Aorta (tissue), 5 donors: ENCODE results near the gene PTPRO. TPM values are rescaled to one million over a fixed set of nuclear protein-coding genes. Genes with fewer than 3 reads are reported as not detected.

ENCODE experiments used
- ATAC-seq: fragments of 200-7000 bp; cut with Tn5 transposase; one replicate; pipeline ENCODE4 v1.9.1; 2022; ENCODE audit warnings: moderate library complexity; ENCODE audit not compliant: low FRiP score
- DNase-seq, 2 donors: peaks; one replicate each; pipeline ENCODE4 v3.0.0-alpha.2; 2020
- H3K27ac ChIP-seq, 2 donors: one replicate each; pipeline ENCODE4 v1.5.1; 2013; ENCODE audit warnings: low read length in 2 of 2, mild to moderate bottlenecking in 2 of 2, moderate library complexity in 2 of 2, control low read depth in 1 of 2, inconsistent platforms in 1 of 2, low read depth in 1 of 2
- H3K27me3 ChIP-seq, 2 donors: one replicate each; pipeline ENCODE4 v1.6.1; 2013; ENCODE audit warnings: control low read depth in 1 of 2, low read length in 1 of 2, mild to moderate bottlenecking in 1 of 2, moderate library complexity in 1 of 2; ENCODE audit not compliant: insufficient read depth in 2 of 2, control insufficient read depth in 1 of 2
- H3K36me3 ChIP-seq, 2 donors: one replicate each; pipeline ENCODE4 v1.6.1; 2013; ENCODE audit warnings: control low read depth in 1 of 2, low read length in 1 of 2, mild to moderate bottlenecking in 1 of 2; ENCODE audit not compliant: insufficient read depth in 2 of 2, control insufficient read depth in 1 of 2
- H3K4me1 ChIP-seq, 2 donors: one replicate each; pipeline ENCODE4 v1.6.1; 2013; ENCODE audit warnings: low read length in 2 of 2, control low read depth in 1 of 2, mild to moderate bottlenecking in 1 of 2, moderate library complexity in 1 of 2; ENCODE audit not compliant: insufficient read depth in 2 of 2, control insufficient read depth in 1 of 2
- H3K4me3 ChIP-seq, 2 donors: one replicate each; pipeline ENCODE4 v1.5.1; 2013; ENCODE audit warnings: low read length in 2 of 2, control low read depth in 1 of 2, mild to moderate bottlenecking in 1 of 2
- H3K9me3 ChIP-seq: one replicate; pipeline ENCODE4 v1.6.1; 2013; ENCODE audit warnings: mild to moderate bottlenecking, low read length; ENCODE audit not compliant: control insufficient read depth
- WGBS, 2 donors: extraction: QIAGEN DNeasy Blood & Tissue Kit; methylation state at CpG; one replicate each; pipeline ENCODE4 v1.1.7; 2013; 5-methylcytosine and 5-hydroxymethylcytosine counted together
- intact Hi-C, 2 donors: fragments of 100-400 bp; cut with DNase I; formaldehyde crosslinking; loops; one replicate each; pipeline versions ENCODE4 v1.14.2 to v1.15.0; 2022
- polyA plus RNA-seq, 2 donors: library from polyadenylated mRNA; stranded (reverse); fragments of 200-250 nt; gene quantifications; one replicate each; pipeline ENCODE4 v1.2.3, GENCODE V29; 2013
- total RNA-seq, 2 donors: library from RNA; stranded (reverse); fragmentation: NEBNext Ultra II Directional; extraction: Animal tissue kit (Norgen Biotek cat#: 25700); gene quantifications; one replicate each; pipeline ENCODE4 v1.2.1, GENCODE V29; 2021
- donor health status: healthy with polysubstance abuse.
- donor health status: Bipolar disorder and iron deficiency.
- donor health status: DM: no; HTN: no; CAD: no.
- donor health status: DM: no; HTN: no; CAD: no.
- donor health status: DM: yes; HTN: yes; CAD: no.

Gene PTPRO
- total and polyA plus RNA-seq, 4 donors = 5.4 to 16.1 (median 9.9) TPM

DNA sequence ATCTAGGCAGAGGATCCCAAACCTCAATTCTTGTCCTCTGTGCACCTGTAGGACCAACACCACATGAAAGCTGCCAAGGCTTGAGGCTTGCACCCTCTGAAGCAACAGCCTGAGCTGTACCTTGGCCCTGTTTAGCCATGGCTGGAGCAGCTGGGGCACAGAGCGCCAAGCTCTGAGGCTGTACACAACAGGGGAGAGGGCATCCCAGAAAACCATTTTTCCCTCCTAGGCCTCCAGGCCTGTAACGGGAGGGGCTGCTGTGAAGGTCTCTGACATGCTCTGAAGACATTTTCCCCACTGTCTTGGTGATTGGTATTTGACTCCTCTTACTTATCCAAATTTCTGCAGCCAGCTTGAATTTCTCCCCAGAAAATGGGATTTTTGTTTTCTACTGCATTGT, 22.4 kb upstream of the PTPRO start:
- H3K36me3 ChIP-seq = no peaks in the 10 kb centered on the region
- 93 to 96% methylated on average over 2 of the region's 2 CpGs for WGBS, 2 donors
- H3K4me1 ChIP-seq = no peaks in the 10 kb centered on the region
- DNase-seq (no peak), ATAC-seq (no peak)
- H3K27ac ChIP-seq = no peak overlapping the region
- intact Hi-C loops = no loop called here
- no peaks in the 10 kb centered on the region for H3K27me3 ChIP-seq
- H3K4me3 ChIP-seq = no peak overlapping the region
- H3K9me3 ChIP-seq = peaks cover 1% of the 10 kb centered on the region

DNA sequence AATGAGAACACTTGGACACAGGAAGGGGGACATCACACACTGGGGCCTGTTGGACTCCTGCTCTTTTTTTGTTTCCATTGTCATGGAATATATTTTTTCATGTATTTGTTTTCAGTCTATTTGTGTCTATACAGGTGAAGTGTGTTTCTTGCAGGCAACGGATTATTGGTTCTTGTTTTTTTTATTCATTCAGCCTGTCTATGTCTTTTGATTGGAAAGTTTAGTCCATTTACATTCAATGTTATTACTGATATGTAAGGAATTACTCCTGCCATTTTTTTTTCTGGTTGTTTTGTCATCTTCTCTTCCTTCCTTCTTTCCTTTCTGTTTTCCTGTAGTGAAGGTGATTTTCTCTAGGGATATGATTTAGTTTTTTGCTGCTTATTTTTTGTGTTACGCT, 18.0 kb upstream of the PTPRO start:
- ATAC-seq (no peak), DNase-seq (no peak)
- no peak overlapping the region for H3K27ac ChIP-seq
- H3K9me3 ChIP-seq = no peaks in the 10 kb centered on the region
- H3K4me1 ChIP-seq = no peaks in the 10 kb centered on the region
- 98 to 100% methylated on average over 2 of the region's 2 CpGs for WGBS, 2 donors
- intact Hi-C loops = no loop called here
- H3K36me3 ChIP-seq = no peaks in the 10 kb centered on the region
- H3K4me3 ChIP-seq = no peak overlapping the region
- H3K27me3 ChIP-seq = no peaks in the 10 kb centered on the region

GRCh38 chr12:15306605-15307004, 15.7 kb upstream of the PTPRO start:
- H3K27me3 ChIP-seq = no peaks in the 10 kb centered on the region
- intact Hi-C loops = no loop called here
- ATAC-seq (no peak), DNase-seq (peak in 1 of 2 donors; percentile 57)
- H3K4me1 ChIP-seq = no peaks in the 10 kb centered on the region
- no peak overlapping the region for H3K4me3 ChIP-seq
- 87 to 96% methylated on average over 3 of the region's 3 CpGs for WGBS, 2 donors
- no peaks in the 10 kb centered on the region for H3K36me3 ChIP-seq
- H3K9me3 ChIP-seq = no peaks in the 10 kb centered on the region
- no peak overlapping the region for H3K27ac ChIP-seq

GRCh38 chr12:15307079-15307478, 15.2 kb upstream of the PTPRO start:
- WGBS, 2 donors = 93 to 97% methylated on average over 1 of the region's 1 CpG
- ATAC-seq (no peak), DNase-seq (no peak)
- H3K27me3 ChIP-seq = no peaks in the 10 kb centered on the region
- H3K27ac ChIP-seq = no peak overlapping the region
- no peaks in the 10 kb centered on the region for H3K36me3 ChIP-seq
- H3K4me3 ChIP-seq = no peak overlapping the region
- intact Hi-C loops = no loop called here
- no peaks in the 10 kb centered on the region for H3K9me3 ChIP-seq
- no peaks in the 10 kb centered on the region for H3K4me1 ChIP-seq

DNA sequence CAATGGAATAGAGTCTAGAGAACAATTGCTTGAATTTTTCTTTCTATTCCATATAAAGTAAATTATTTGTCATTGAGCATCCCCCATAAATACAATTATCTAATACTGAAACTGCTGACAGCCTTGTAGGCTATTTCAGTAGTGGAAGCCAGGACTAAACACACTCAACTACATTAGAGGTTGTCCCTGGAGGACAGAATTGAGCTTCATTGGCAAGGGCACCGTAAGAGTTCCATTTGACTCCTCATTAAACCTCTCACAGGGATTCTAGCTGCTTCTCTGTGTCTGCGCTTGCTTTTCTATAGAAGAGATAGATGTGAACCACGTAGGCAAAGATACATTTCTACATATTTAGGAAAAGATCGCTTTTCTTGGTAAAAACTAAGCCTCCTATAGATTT, 3.5 kb upstream of the PTPRO start:
- H3K27me3 ChIP-seq = no peaks in the 10 kb centered on the region
- 78 to 84% methylated on average over 4 of the region's 4 CpGs for WGBS, 2 donors
- intact Hi-C loops = no loop called here
- no peaks in the 10 kb centered on the region for H3K4me1 ChIP-seq
- H3K27ac ChIP-seq = no peak overlapping the region
- ATAC-seq (no peak), DNase-seq (no peak)
- H3K36me3 ChIP-seq = no peaks in the 10 kb centered on the region
- H3K9me3 ChIP-seq = no peaks in the 10 kb centered on the region
- H3K4me3 ChIP-seq = no peak overlapping the region

- ATAC-seq (no peak), DNase-seq (no peak)
- Histone ChIP-seq H3K27me3 (no peaks in the 10 kb centered on the region), H3K36me3 (no peaks in the 10 kb centered on the region), H3K4me1 (no peaks in the 10 kb centered on the region), H3K4me3 (no peak overlapping the region), H3K27ac (no peak overlapping the region), H3K9me3 (no peaks in the 10 kb centered on the region)
- 41 to 44% methylated on average over 1 of the region's 1 CpG for WGBS, 2 donors
- intact Hi-C loops = no loop called here
Measured at GRCh38 chr12:15320881-15321280, 1.4 kb upstream of the PTPRO start.

DNA sequence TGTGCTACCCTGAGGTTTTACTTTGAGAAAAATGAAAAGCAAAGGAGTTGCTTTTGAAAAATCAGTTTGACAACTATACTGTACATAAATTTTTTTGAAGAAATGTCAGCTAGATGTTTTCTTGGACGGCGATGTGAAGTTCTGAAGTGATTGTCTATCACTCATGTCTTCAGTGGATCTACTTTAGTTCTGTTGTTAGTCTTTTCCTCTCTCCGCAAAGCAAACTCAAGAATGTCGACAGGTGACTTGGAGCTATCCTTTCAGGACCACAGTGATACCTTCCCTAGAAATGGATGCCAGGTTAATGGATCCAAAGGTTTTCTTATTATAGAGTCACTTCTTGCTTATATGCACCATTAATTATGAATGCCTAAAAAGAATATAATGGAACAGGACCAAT, 1.2 kb downstream of the PTPRO start:
- H3K9me3 ChIP-seq = no peaks in the 10 kb centered on the region
- H3K36me3 ChIP-seq = no peaks in the 10 kb centered on the region
- no peaks in the 10 kb centered on the region for H3K27me3 ChIP-seq
- no peak for DNase-seq
- 31 to 40% methylated on average over 4 of the region's 4 CpGs for WGBS, 2 donors
- no peaks in the 10 kb centered on the region for H3K4me1 ChIP-seq
- no peak overlapping the region for H3K27ac ChIP-seq
- H3K4me3 ChIP-seq = peak overlapping the region; percentile 4 to 41
- no peak for ATAC-seq
- intact Hi-C loops = no loop called here

- H3K9me3 ChIP-seq = no peaks in the 10 kb centered on the region
- no peaks in the 10 kb centered on the region for H3K36me3 ChIP-seq
- 93 to 96% methylated on average over 5 of the region's 5 CpGs for WGBS, 2 donors
- DNase-seq = no peak
- H3K4me1 ChIP-seq = no peaks in the 10 kb centered on the region
- ATAC-seq = no peak
- no peak overlapping the region for H3K4me3 ChIP-seq
- H3K27me3 ChIP-seq = no peaks in the 10 kb centered on the region
- no peak overlapping the region for H3K27ac ChIP-seq
- intact Hi-C loops = no loop called here
Measured at GRCh38 chr12:15329891-15330290, 7.6 kb downstream of the PTPRO start.

DNA sequence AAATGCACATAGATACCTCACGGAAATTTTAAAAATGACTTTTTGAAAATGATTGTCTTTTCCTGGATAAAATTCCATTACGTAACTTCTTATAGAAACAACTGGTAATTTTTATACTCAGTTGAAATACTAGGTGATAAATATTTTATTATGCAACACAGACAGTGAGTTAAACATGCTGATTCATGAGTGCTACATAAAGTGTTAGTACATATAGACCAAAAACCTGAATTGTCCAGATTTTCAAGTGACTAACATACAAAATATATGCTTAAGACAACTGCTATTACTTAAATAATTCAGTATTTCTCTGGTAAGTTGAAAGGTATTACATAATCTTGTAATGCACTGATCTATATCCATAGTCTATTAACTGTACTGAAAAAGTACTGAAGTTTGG, 11.9 kb downstream of the PTPRO start:
- DNase-seq (no peak), ATAC-seq (no peak)
- Histone ChIP-seq H3K9me3 (no peaks in the 10 kb centered on the region), H3K4me3 (no peak overlapping the region), H3K36me3 (no peaks in the 10 kb centered on the region), H3K27ac (no peak overlapping the region), H3K27me3 (no peaks in the 10 kb centered on the region), H3K4me1 (no peaks in the 10 kb centered on the region)
- intact Hi-C loops = no loop called here
- 95 to 97% methylated on average over 2 of the region's 2 CpGs for WGBS, 2 donors
